DMS 273 (cell line): ENCODE results near the gene PTH1R.

Source experiments
- DNase-seq: peaks from one replicate; lab custom pipeline; 2025; ENCODE audit not compliant: unreplicated experiment; lab: John Stamatoyannopoulos, UW

Gene PTH1R

GRCh38 chr3:46897829-46898320 is 20.4 kb downstream of the PTH1R start:
- no peak for DNase-seq

- no peak for DNase-seq
Observed at GRCh38 chr3:46898321-46899150, 21.0 kb downstream of the PTH1R start.

- DNase-seq: no peak
Observed at GRCh38 chr3:46899151-46900006, 21.9 kb downstream of the PTH1R start.

- DNase-seq: peak; percentile 53
Observed at GRCh38 chr3:46900007-46900292, 22.4 kb downstream of the PTH1R start.

GRCh38 chr3:46900356-46900755 is 22.8 kb downstream of the PTH1R start:
- DNase-seq: no peak

- no peak for DNase-seq
Observed at GRCh38 chr3:46901061-46901460, 23.5 kb downstream of the PTH1R start.

GRCh38 chr3:46901591-46902187 is 24.2 kb downstream of the PTH1R start:
- DNase-seq: no peak

- no peak for DNase-seq
Observed at GRCh38 chr3:46902188-46902631, 24.7 kb downstream of the PTH1R start.

GRCh38 chr3:46903341-46904302 is 26.1 kb downstream of the PTH1R start:
- DNase-seq: no peak

- DNase-seq: no peak
Observed at GRCh38 chr3:46904303-46905212, 27.0 kb downstream of the PTH1R start.

- DNase-seq: no peak
Observed at GRCh38 chr3:46905213-46905560, 27.7 kb downstream of the PTH1R start.

- DNase-seq: no peak
Observed at GRCh38 chr3:46905661-46906451, 28.3 kb downstream of the PTH1R start.

- no peak for DNase-seq
Observed at GRCh38 chr3:46906471-46907058, 29.0 kb downstream of the PTH1R start.

- no peak for DNase-seq
Observed at GRCh38 chr3:46907271-46907670, 29.8 kb downstream of the PTH1R start.

GRCh38 chr3:46907960-46908293 is 30.4 kb downstream of the PTH1R start:
- no peak for DNase-seq

- peak; percentile 13 for DNase-seq
Observed at GRCh38 chr3:46908294-46908985, 30.9 kb downstream of the PTH1R start.

- DNase-seq: no peak
Observed at GRCh38 chr3:46908986-46909534, 31.5 kb downstream of the PTH1R start.
